ENCODE data around the gene PSMC4.

DNA sequence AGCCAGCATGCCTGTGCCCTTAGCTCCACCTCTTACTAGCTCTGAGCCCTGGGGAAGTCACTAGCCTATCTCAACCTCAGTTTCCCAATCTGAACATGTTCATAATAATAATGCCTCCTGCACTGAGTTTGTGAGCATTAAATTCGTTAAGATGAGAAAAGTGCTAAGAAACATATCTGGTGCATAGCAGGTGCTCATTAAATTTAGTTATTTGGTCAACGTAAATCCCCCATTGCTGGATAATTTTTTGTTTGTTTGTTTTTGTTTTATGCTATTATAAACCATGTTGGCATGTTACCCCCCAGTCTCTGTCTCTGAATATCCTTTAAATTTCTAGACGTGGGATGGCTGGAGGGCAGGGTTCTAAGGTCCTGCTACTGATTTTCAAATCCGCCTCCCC lies 47.1 kb upstream of the PSMC4 start:
- TF ChIP-seq, protein P1, sequence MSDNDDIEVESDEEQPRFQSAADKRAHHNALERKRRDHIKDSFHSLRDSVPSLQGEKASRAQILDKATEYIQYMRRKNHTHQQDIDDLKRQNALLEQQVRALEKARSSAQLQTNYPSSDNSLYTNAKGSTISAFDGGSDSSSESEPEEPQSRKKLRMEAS (IDR thresholded peaks at IDR 0.05): no peak
- TF ChIP-seq REST (IDR thresholded peaks at IDR 0.05; ENCODE audit: low read depth) (no peak), YY1 (IDR thresholded peaks at IDR 0.05; ENCODE audit: low read depth) (no peak), CEBPB (IDR thresholded peaks at IDR 0.05) (no peak), RAD21 (IDR thresholded peaks at IDR 0.05; ENCODE audit: low read depth) (no peak), NFIC (IDR thresholded peaks at IDR 0.05) (no peak), TCF12 (IDR thresholded peaks at IDR 0.05; ENCODE audit: low read depth) (no peak), EGR1 (IDR thresholded peaks at IDR 0.05) (no peak), ZBTB7A (IDR thresholded peaks at IDR 0.05; ENCODE audit: low read depth) (no peak), EP300 (IDR thresholded peaks at IDR 0.05; ENCODE audit: borderline replicate concordance) (no peak), CREB1 (IDR thresholded peaks at IDR 0.05; ENCODE audit: low read depth) (no peak), FOXM1 (IDR thresholded peaks at IDR 0.05; ENCODE audit: borderline replicate concordance, low read depth) (no peak)
